Forelimb muscle (tissue), 1 donor: ENCODE results near the gene ITIH1. TPM values are rescaled to one million over a fixed set of nuclear protein-coding genes. Genes with fewer than 3 reads are reported as not detected.

ENCODE experiments used
- DNase-seq: peaks from one replicate; pipeline ENCODE4 v3.0.0-alpha.2; 2013; ENCODE audit warnings: low read depth
- polyA plus RNA-seq: library from polyadenylated mRNA; unstranded; fragments of 120-200 nt; gene quantifications from one replicate; pipeline ENCODE4 v1.2.1, GENCODE V29; 2013; ENCODE audit not compliant: insufficient read length

The ITIH1 gene
- polyA plus RNA-seq, 1 donor = not detected

- DNase-seq = no peak
Observed at GRCh38 chr3:52813810-52814209, 36.4 kb downstream of the ITIH1 start.

DNA sequence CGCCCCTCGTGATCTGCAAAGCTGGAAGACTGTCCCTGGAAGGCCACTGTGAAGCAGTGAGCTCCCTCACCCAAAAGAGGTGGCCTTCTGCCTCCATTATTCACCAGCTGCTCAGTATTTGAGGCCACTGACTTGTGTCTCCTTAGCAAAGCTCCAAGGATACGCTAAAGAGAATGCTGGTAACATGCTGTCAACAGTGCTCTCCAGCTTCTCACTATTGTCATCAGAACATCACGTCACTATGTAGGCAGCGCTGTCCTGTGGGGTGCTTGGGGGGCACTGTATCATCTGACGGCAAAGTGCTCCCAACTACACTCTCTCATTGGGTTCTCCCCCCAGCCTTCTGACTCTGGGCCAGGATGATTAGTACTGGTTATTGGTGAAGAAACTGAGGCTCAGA, 38.8 kb downstream of the ITIH1 start:
- DNase-seq = no peak

DNA sequence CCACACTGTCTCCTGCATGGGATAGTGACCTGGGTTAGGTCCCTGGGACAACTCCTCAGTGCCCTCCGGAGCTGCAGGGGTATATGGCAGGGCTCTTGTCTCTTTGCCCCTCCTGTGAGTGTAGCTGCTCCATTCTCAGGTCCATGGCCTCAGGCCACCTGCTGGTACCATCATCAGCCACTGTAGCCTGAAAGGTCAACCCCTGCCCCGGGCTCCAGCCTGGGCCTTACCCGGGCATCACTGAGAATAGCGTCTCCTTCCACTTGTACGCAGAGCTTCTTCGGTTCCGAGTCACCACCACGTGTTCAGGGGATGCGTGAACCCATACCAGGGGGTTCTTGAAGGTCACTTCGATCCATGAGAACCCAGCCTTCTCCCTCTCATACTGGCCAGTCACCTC, 39.3 kb downstream of the ITIH1 start:
- DNase-seq = no peak

- DNase-seq = no peak
Observed at GRCh38 chr3:52817221-52817620, 39.8 kb downstream of the ITIH1 start.

- DNase-seq = no peak
Observed at GRCh38 chr3:52817860-52818259, 40.5 kb downstream of the ITIH1 start.

- no peak for DNase-seq
Observed at GRCh38 chr3:52819936-52820335, 42.5 kb downstream of the ITIH1 start.

- no peak for DNase-seq
Observed at GRCh38 chr3:52820736-52821135, 43.3 kb downstream of the ITIH1 start.

DNA sequence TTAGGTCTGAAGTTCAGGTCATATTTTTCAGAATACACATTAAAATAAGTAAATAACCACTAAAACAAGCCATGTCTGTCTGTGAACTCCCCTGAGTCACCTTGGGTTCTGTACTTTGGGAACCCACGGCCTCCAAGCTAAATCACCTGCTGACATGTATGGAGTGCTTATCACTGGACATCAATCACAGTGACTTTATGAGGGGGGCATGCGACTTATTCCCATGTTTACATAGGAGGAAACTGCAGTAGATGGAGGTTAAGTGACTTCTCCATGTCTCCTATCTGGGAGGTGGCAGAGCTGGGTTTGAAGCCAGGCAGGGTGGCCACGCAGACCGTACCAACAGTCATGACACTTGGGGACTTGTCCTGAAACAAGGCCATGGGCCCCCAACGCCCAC, 45.0 kb downstream of the ITIH1 start:
- no peak for DNase-seq

GRCh38 chr3:52824037-52824436, 46.6 kb downstream of the ITIH1 start:
- DNase-seq = no peak

DNA sequence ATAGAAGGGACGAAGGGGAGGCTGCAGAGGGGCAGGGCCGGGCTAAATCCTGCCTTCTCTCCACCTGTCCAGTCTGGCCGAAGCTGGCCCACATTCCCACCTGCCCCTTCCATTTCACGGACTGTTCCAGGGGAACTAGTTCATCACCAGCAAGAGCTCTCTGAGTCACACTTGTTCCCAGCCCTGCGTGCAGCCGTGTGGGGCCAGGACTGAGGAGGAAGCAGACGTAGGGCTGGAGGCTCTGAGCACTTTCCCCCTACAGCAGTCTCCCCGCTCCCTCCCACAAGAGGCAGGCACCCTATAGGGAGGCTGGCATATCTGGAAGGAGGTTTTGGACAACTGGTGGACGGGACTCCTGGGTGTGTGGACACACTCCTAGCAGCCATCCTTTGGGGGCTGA, 50.0 kb downstream of the ITIH1 start:
- DNase-seq = no peak

DNA sequence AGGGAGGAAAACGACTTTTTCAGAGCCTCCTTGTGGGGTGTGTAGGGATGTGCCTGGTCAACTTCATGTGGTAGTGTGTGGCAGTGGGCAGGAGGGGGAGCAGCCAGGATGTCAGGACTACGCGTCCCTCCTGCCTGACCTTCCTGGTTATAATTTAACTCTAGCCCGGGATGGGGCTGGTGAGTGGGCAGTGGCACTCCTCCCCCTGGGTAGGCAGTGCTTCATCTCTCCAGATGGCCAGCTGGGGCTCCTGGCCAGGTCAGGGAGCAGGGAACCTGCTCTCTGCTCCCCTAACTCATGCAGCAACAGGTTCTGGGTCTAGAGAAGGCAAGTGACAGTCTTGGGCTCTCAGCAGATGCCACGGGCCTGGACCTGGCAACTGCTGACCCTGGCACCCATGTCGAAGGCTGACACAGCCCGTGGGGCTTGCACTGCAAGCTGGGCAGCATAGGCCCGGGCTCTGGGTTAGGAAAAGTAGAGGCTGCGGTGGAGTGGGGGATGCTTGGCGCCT, 50.5 kb downstream of the ITIH1 start:
- DNase-seq = no peak

DNA sequence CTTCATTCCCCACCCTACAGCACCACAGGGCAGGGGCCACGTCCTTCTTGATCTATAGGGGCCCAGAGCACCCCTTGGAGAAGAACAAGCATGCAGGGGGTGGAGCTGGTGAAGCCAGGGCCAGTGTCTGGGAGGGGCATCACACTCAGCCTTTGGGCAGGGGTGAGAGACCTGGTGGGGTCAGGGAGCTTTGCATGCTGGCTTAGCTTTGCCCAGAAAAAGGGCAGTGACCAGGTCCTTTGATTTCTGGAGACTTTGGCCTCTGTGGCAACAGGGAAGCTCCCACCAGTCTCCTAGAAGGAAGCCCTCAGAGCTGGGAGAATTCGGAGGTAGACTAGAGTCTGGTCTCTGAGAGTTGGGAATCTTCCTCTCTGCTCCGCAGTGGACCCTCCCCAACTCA, 52.1 kb downstream of the ITIH1 start:
- no peak for DNase-seq

- DNase-seq = no peak
Observed at GRCh38 chr3:52829906-52830463, 52.6 kb downstream of the ITIH1 start.

- DNase-seq = no peak
Observed at GRCh38 chr3:52830535-52831258, 53.3 kb downstream of the ITIH1 start, which contains the start of gene ITIH4. Gene ITIH4 (minus strand): TSS chr3:52830672. CDS start chr3:52830642, 30 bp downstream.

GRCh38 chr3:52831500-52832301, 54.3 kb downstream of the ITIH1 start:
- no peak for DNase-seq

DNA sequence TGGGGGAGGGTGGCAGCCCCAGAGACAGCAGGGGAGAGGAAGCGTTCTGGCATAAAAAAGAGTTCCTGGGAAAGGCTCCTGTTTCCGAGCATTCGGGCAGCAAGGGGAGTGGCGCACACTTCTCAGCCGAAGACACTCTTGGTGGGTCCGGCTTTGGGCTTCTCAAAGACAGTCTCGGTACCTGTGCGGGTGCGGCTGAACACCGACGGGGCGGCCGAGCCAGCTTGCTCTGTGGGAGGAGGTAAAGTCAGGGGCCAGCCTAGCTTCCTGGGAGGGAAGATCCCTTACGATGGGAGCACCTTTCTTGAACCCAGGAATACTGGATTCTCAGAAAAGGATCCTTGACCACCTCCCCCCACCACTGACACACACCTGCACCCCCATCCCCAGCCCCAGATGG, 55.8 kb downstream of the ITIH1 start:
- DNase-seq = no peak

DNA sequence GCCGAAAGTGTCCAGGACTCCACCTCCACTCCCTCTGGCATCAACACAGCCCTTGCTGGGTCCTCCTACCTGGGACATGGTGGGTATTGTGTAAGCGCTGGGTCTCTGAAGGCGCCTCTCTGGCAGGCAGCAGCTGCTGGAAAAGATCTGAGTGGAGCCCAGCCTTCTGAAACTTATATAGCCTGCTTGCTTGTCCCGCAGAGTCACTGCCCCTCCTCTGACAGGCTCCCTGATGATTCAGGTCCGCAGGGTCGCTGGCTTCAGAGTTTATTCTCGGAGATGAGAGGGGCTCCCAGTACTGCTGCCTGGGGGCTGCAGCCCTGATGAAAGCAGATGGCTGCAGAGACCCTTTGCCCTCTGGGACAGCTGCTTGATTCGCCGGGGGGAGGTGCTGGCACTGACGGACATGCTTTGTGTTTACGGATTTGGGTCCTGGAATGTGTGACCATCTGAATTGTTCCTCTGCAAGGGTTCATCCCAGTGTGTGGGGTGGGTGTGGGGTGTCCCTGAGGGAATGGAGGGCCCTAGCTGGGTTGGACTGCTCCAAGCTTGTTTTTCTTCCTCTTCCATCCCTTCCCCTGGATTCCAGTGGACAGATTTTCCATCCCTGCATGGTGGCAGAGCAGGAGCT, 57.6 kb downstream of the ITIH1 start, which contains the start of gene MUSTN1:
Gene MUSTN1, minus strand, starts transcription at position 149 of the 631 bp plus-strand sequence. Its CDS starts 71 bp downstream, at position 78.
- no peak for DNase-seq

DNA sequence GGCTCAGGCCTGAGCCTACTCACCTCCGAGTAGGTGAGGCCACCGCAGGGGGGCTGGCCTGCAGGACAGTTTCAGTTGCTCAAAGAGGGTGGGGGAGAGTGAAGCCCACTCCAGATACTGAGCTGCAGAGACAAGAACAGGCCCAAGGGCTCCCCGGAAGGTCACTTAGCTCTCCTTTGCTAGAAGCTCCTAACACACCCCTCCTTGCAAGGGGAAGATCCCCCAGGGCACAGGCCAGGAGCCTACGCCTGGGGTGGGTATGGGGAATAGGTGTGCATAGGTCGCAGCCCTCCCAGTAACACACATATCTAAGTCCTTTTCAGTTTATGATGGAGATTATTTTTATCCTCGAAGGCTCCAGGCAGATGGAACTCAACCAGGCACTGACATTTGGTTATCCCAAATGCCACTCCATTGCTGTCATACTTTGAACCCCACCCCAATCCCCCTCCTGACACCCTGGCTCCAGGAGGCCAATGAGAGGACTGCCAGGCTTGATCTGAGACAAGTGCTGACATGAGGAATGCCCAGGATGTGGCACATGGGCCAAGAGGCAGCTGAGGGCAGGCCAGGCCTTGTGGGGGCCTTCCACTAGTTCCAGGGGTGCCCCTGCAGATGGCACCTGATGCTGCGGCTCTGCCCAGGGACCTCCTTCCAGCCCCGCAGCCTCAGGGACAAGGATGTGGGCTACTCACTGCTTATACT, 58.5 kb downstream of the ITIH1 start:
- DNase-seq = no peak

DNA sequence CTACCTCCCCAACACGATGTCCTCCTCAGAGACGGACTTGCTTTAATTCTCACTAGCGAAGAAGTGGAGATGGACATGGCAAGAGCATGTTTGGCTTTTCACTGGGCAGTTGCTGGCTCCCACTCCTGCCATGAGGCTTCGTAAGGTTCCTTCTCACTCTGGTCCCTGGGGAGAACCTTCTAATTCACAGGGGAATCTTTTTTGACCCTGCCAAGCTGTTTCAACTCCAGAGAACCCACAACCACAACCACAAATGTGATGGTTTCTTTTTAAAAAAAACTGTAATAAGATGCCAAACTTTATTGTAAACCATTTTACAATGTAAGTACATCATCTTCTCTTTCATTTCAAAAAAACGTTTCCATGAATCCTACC, 59.1 kb downstream of the ITIH1 start:
- DNase-seq = no peak

DNA sequence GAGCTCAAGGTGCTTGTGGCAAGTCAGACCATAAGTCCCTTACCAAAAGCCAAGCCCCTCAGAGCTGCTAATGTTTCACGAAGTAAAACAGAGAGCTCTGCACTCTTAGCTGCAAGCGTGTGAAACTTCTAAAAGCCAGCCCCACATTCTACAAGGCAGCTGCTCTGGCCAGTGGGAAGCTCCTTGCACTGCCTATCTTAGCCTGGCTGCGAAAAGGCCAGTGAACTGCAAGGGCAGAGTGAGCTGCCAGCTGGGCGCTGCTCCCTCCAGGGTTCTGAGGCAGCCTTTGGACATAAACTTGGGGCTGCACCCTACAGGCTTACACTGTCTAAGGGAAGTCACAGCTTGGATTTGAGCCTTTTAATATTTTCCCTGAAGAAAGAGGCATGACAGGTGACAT, 59.6 kb downstream of the ITIH1 start:
- DNase-seq = no peak

DNA sequence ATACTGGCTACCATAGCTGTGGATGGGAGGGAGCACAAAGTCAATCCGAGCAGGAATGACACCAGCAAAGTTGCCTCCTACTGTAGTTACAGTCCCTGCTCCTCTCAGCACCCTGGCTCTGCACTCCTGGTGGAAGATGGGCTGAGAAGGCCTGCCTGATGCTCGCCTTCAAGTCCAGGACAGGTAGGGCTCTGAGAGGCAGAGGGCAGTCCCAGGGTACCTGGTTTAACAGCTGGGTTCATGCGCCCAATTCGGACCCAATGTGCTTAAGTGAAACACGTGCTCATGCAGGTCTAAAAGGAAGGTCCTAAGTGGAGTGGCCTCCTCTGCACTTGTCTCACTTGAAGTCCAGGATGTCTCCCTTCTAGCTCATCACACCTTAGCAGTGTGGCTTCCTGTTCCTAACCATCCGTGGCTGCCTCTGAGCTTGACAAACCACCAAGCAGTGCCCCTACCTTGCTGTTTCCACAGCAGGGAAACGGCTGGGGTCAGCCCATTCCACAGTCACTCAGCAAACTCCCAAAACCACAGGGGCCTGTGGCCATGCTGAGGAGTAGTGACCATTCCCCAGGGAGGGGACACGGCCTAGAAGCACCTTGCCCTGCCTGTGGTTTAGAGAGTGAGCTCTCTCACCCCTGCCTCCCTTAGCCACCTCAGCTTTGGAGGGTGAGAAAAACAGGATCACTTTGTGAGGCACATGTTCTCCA, 61.3 kb downstream of the ITIH1 start:
- DNase-seq = no peak
